RWPE2 (cell line): ENCODE measurements around the gene ALK.

Experiments used
- ATAC-seq: fragments of 200-7000 bp; cut with Tn5 transposase; 3 replicates; pipeline ENCODE4 v1.9.1; 2021; ENCODE audit warnings: low read depth
- DNase-seq: peaks from one replicate; pipeline ENCODE4 v3.0.0-alpha.2; 2020; ENCODE audit warnings: low spot score
- H3K27ac ChIP-seq: fragments of 450-650 bp; 2 replicates; pipeline ENCODE4 v1.5.1; 2017; ENCODE audit warnings: mild to moderate bottlenecking; ENCODE audit not compliant: poor library complexity, severe bottlenecking
- H3K27me3 ChIP-seq: fragments of 250-450 bp; sonication (Bioruptor Pico); 2 replicates; pipeline ENCODE4 v1.5.1; 2021; ENCODE audit warnings: mild to moderate bottlenecking, moderate library complexity; ENCODE audit not compliant: insufficient read depth, poor library complexity, severe bottlenecking
- H3K36me3 ChIP-seq: fragments of 250-450 bp; sonication (Bioruptor Pico); 2 replicates; pipeline ENCODE4 v1.5.1; 2020; ENCODE audit warnings: low read depth, mild to moderate bottlenecking, moderate library complexity
- H3K4me1 ChIP-seq: fragments of 250-450 bp; sonication (Bioruptor Pico); 2 replicates; pipeline ENCODE4 v1.5.1; 2021; ENCODE audit warnings: mild to moderate bottlenecking, moderate library complexity; ENCODE audit not compliant: insufficient read depth, poor library complexity, severe bottlenecking
- H3K4me3 ChIP-seq: fragments of 250-450 bp; sonication (Bioruptor Pico); 2 replicates; pipeline ENCODE4 v1.5.1; 2021; ENCODE audit warnings: mild to moderate bottlenecking, moderate library complexity; ENCODE audit not compliant: severe bottlenecking
- H3K9me3 ChIP-seq: fragments of 250-450 bp; sonication (Bioruptor Pico); 2 replicates; pipeline ENCODE4 v1.5.1; 2021; ENCODE audit warnings: mild to moderate bottlenecking, moderate library complexity; ENCODE audit not compliant: severe bottlenecking
- TF ChIP-seq, protein P1 (sequence below): fragments of 450-650 bp; IDR thresholded peaks from one replicate; pipeline ENCODE4 v1.5.1; 2017; ENCODE audit warnings: mild to moderate bottlenecking, moderate library complexity; ENCODE audit not compliant: poor library complexity, severe bottlenecking

The ALK gene

DNA sequence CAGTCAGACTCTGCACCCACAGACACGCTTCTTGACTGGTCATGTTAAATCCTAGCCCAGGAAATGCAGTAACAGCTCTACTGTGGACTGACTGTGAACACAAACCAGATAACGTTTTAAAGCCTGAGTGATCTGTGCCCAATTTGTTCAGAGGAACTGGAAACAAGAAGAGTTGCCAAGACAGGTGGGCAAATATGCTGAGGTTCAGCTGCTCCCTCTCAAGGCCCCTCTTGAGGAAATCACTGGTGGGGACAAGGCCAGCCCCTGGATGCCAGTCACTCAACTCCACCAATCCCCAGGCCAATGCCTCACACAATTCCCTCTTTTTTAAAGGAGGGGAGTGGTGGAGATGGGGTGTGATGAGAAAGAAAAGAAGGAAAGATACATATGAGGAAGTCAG is 261.2 kb downstream of the ALK start:
- TF ChIP-seq, protein P1, sequence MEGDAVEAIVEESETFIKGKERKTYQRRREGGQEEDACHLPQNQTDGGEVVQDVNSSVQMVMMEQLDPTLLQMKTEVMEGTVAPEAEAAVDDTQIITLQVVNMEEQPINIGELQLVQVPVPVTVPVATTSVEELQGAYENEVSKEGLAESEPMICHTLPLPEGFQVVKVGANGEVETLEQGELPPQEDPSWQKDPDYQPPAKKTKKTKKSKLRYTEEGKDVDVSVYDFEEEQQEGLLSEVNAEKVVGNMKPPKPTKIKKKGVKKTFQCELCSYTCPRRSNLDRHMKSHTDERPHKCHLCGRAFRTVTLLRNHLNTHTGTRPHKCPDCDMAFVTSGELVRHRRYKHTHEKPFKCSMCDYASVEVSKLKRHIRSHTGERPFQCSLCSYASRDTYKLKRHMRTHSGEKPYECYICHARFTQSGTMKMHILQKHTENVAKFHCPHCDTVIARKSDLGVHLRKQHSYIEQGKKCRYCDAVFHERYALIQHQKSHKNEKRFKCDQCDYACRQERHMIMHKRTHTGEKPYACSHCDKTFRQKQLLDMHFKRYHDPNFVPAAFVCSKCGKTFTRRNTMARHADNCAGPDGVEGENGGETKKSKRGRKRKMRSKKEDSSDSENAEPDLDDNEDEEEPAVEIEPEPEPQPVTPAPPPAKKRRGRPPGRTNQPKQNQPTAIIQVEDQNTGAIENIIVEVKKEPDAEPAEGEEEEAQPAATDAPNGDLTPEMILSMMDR, result no peak
- Histone ChIP-seq H3K4me1 (peaks cover 17% of the 10 kb centered on the region), H3K36me3 (no peaks in the 10 kb centered on the region), H3K27me3 (no peaks in the 10 kb centered on the region), H3K4me3 (no peak overlapping the region), H3K9me3 (no peaks in the 10 kb centered on the region), H3K27ac (no peak overlapping the region)
- DNase-seq, result no peak
- ATAC-seq, result no peak

DNA sequence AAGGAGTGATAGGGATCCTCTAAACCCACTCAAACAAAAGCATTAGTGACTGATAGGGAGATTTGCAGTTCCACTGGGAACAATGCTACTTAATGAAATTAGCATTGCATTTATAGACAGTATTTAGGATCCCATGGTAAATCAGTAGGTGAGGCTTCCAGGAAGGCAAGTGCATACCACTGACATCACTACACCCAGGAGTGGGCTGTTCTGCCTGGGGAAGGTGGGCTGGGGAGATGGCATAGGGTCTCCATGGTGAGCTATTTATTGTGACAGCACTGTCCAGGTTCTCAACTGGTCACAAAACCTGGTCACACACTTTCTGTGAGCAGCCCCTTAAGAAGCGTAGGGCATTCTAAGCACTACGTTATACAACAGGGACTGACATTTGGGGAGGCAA is 262.2 kb downstream of the ALK start:
- no peak for ATAC-seq

DNA sequence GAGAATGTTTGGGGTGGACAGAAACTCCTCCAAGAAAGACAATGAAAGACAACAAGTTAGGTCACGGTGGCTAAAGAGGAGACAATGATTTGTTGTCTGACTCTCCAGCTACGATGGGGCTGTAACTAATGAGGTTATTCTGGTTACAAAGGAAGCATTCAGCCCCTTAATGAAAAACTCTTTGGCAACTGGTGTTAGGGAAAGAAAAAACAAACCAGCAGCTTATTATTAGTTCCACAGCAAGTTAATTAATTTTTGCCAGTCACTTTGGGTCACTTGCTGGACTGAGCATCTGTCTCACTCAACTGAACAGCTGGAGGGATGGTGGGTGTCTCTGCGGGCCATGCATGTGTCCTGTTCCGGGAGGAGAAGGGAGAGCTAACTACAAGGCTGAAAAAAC is 263.7 kb downstream of the ALK start:
- H3K36me3 ChIP-seq, result no peaks in the 10 kb centered on the region
- no peak for DNase-seq
- no peak overlapping the region for H3K27ac ChIP-seq
- no peak overlapping the region for H3K4me3 ChIP-seq
- TF ChIP-seq, protein P1, result no peak
- no peak for ATAC-seq
- H3K27me3 ChIP-seq, result no peaks in the 10 kb centered on the region
- H3K9me3 ChIP-seq, result no peaks in the 10 kb centered on the region
- H3K4me1 ChIP-seq, result peaks cover 2% of the 10 kb centered on the region

More for the DNA sequence above, 262.2 kb downstream of the ALK start:
- TF ChIP-seq, protein P1, result no peak
- Histone ChIP-seq H3K4me3 (no peak overlapping the region), H3K9me3 (no peaks in the 10 kb centered on the region), H3K36me3 (no peaks in the 10 kb centered on the region), H3K27me3 (no peaks in the 10 kb centered on the region), H3K27ac (no peak overlapping the region), H3K4me1 (peaks cover 17% of the 10 kb centered on the region)
- no peak for DNase-seq

DNA sequence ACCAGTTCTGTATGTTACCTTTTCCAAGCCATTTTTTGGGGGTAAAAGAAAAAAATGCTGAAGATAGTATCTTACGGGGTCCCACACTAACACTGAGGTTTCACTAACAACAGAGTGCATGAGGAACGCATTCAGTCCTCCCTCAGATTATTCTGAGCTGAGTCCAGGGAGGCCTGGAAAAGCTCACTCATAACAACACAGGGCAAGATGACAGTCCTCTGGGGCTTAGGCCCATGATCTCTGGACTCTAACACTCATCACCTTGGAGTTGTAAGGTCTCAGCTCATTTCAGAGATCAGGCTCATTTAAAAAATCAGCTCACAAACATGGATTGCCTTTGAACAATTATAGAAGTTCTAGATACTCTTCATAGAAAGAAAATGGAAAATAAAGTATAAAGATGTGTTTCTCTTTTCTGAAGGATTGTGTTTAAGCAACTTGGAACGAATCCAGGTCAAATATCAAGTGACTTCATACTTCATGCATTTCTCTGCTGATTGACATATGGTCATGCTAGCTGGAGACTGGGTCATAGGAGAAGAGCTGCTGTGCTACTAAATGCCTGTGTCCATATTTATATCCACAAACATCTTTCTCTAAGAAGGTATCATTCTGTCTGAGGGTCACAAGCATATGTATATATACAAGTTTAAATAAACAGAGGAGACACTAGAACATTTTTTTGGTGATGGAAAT is 265.8 kb downstream of the ALK start:
- DNase-seq (no peak), ATAC-seq (no peak)
- H3K27ac ChIP-seq, result no peak overlapping the region
- no peaks in the 10 kb centered on the region for H3K27me3 ChIP-seq
- TF ChIP-seq, protein P1, result no peak
- H3K36me3 ChIP-seq, result no peaks in the 10 kb centered on the region
- no peaks in the 10 kb centered on the region for H3K9me3 ChIP-seq
- H3K4me1 ChIP-seq, result no peaks in the 10 kb centered on the region
- H3K4me3 ChIP-seq, result no peak overlapping the region

DNA sequence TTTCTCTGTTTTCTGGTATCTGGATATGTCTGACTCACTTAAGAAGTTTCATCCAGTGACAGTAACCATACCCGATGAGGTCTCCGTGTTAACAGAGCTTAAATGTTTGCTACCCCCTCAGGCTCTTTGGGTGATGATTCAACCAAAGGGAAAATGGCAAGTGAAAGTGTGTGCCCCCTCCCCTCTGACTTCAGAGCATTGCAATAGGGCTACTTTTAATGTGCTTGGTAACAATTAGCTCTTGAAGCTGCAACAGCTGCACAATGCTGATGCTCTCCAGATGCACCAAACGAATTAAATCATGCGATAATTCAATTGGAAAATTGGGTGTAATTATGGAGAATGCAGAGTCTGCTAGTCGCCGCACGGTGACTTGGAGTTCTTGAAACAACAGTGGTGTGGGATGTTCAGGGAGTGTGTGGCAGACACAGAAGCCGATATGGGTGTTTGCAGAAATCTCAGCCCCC is 270.7 kb downstream of the ALK start:
- DNase-seq, result no peak
- no peaks in the 10 kb centered on the region for H3K27me3 ChIP-seq
- H3K27ac ChIP-seq, result no peak overlapping the region
- TF ChIP-seq, protein P1, result no peak
- no peak overlapping the region for H3K4me3 ChIP-seq
- H3K4me1 ChIP-seq, result no peaks in the 10 kb centered on the region
- no peaks in the 10 kb centered on the region for H3K9me3 ChIP-seq
- H3K36me3 ChIP-seq, result no peaks in the 10 kb centered on the region
- ATAC-seq, result 0 out of 3 replicates have a peak, but pooled peaks have one; percentile 17
